ENCODE measurements around the gene ARHGDIA.

ARHGDIA gene

GRCh38 chr17:81906476-81907218, 35.5 kb upstream of the ARHGDIA start:
- no peak for DNase-seq (ENCODE audit: low read depth in 2 of 2, low spot score in 1 of 2)

GRCh38 chr17:81905993-81906392, 34.9 kb upstream of the ARHGDIA start:
- no peak for DNase-seq (ENCODE audit: low read depth in 2 of 2, low spot score in 1 of 2)

GRCh38 chr17:81905424-81905875, 34.3 kb upstream of the ARHGDIA start:
- no peak for DNase-seq (ENCODE audit: low read depth in 2 of 2, low spot score in 1 of 2)

- no peak for DNase-seq (ENCODE audit: low read depth in 2 of 2, low spot score in 1 of 2)
These were observed 33.7 kb upstream of the ARHGDIA start for GRCh38 chr17:81904600-81905423.

- DNase-seq (ENCODE audit: low read depth in 2 of 2, low spot score in 1 of 2): no peak
These were observed 32.9 kb upstream of the ARHGDIA start for GRCh38 chr17:81903896-81904599.

GRCh38 chr17:81903415-81903831, 32.3 kb upstream of the ARHGDIA start:
- no peak for DNase-seq (ENCODE audit: low read depth in 2 of 2, low spot score in 1 of 2)

- no peak for DNase-seq (ENCODE audit: low read depth in 2 of 2, low spot score in 1 of 2)
These were observed 31.7 kb upstream of the ARHGDIA start for GRCh38 chr17:81902653-81903414.

- no peak for DNase-seq (ENCODE audit: low read depth in 2 of 2, low spot score in 1 of 2)
These were observed 31.0 kb upstream of the ARHGDIA start, which contains the start of gene NPB for GRCh38 chr17:81902023-81902652. TSS of gene NPB (plus strand) at chr17:81902238. CDS start at chr17:81902278, 40 bp downstream.

- DNase-seq (ENCODE audit: low read depth in 2 of 2, low spot score in 1 of 2): no peak
These were observed 30.3 kb upstream of the ARHGDIA start for GRCh38 chr17:81901167-81902022.

GRCh38 chr17:81900181-81900820, 29.2 kb upstream of the ARHGDIA start:
- DNase-seq (ENCODE audit: low read depth in 2 of 2, low spot score in 1 of 2): no peak

GRCh38 chr17:81899514-81900166, 28.5 kb upstream of the ARHGDIA start:
- DNase-seq (ENCODE audit: low read depth in 2 of 2, low spot score in 1 of 2): no peak

- no peak for DNase-seq (ENCODE audit: low read depth in 2 of 2, low spot score in 1 of 2)
These were observed 27.7 kb upstream of the ARHGDIA start for GRCh38 chr17:81898885-81899284.

GRCh38 chr17:81898029-81898866, 27.1 kb upstream of the ARHGDIA start:
- no peak for DNase-seq (ENCODE audit: low read depth in 2 of 2, low spot score in 1 of 2)

GRCh38 chr17:81895400-81895799, 24.3 kb upstream of the ARHGDIA start:
- DNase-seq (ENCODE audit: low read depth in 2 of 2, low spot score in 1 of 2): no peak

- DNase-seq (ENCODE audit: low read depth in 2 of 2, low spot score in 1 of 2): no peak
These were observed 20.1 kb upstream of the ARHGDIA start for GRCh38 chr17:81891303-81891552.

GRCh38 chr17:81890447-81891302, 19.5 kb upstream of the ARHGDIA start:
- no peak for DNase-seq (ENCODE audit: low read depth in 2 of 2, low spot score in 1 of 2)

- no peak for DNase-seq (ENCODE audit: low read depth in 2 of 2, low spot score in 1 of 2)
These were observed 18.5 kb upstream of the ARHGDIA start for GRCh38 chr17:81889602-81890001.

Measured in stimulated activated CD8-positive, alpha-beta memory T cell treated with anti-CD3 and anti-CD28 coated beads, Interleukin-4, amount 100 ng/mL, for 1 hour (primary cell).